Measurements from ENCODE around the gene LYPD1.
"Not testable (repeated sequence)": the region's sequence is repeated elsewhere in the genome, so short reads cannot be mapped to it uniquely, and the experiment has no call there.

Gene LYPD1, protein sequence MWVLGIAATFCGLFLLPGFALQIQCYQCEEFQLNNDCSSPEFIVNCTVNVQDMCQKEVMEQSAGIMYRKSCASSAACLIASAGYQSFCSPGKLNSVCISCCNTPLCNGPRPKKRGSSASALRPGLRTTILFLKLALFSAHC

GRCh38 chr2:132669908-132670495 is at the start of gene LYPD1:
TSS of gene LYPD1 (minus strand) at chr2:132670205. CDS start at chr2:132669932, 273 bp downstream.
- no peak for DNase-seq

GRCh38 chr2:132719480-132719879 is 49.5 kb upstream of the LYPD1 start:
- no peak for DNase-seq

GRCh38 chr2:132716954-132717353 is 46.9 kb upstream of the LYPD1 start:
- no peak for DNase-seq

DNA sequence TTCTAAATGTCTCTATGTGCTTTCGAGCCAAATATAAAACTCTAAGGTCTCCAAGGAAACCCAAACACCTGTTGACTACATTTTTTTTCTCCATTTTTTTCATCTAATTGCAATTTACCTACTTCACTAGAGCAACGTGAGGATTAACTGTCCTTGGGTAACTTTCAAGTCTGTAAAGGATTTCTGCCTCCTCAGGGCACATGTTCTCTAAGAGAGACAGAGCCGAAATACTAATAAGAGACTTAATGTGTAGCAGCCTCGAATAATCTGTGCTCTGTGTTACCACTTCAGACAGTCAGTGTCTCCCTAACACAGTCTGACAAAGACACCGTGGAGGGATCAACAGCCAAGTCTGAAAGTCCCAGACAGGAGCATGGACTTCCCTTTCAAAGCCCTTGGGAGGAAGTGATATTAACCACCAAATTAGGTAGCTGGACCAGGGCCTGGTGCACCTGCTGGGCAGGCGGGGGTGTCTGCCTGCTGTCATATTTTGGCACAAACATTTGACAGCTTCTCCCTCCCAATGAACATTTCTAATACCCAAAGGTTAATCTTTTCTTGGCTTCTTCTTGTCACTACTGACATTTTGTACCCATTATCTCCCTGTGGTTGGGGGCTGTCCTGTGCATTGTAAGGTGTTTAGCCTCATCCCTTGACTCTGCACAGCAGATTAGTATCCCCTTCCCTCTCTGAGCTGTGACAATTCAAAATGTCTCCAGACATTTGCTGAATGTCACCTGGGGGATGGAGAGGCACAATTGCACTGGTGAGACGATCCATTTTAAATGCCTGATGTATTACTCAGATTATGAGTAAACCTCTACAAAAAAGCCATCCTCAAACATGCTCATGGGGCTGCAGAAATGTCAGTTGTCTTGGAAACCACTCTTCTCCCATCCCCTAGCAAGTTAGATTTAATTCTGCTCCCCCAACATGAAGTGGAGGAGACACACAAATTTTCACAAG is 45.7 kb upstream of the LYPD1 start:
- no peak for DNase-seq

DNA sequence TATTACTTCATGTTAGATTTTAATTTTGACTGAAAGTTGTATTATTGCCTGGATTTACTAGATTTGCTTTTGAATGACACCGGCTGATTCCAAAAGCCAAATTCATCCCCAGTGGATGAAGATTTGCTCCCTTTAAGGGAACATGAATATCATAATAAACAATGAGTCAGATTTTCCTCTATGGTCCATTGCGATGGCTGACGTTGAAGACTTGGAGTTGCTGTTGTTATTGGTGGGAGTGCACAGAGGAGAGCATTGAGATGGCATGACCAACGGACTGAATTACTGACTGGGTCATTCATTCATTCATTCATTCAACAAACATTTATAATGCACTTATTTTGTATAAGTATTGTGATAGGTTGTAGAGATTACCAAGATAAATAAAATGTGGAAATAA is 33.4 kb upstream of the LYPD1 start:
- no peak for DNase-seq

GRCh38 chr2:132701810-132702209 is 31.8 kb upstream of the LYPD1 start:
- DNase-seq = no peak

DNA sequence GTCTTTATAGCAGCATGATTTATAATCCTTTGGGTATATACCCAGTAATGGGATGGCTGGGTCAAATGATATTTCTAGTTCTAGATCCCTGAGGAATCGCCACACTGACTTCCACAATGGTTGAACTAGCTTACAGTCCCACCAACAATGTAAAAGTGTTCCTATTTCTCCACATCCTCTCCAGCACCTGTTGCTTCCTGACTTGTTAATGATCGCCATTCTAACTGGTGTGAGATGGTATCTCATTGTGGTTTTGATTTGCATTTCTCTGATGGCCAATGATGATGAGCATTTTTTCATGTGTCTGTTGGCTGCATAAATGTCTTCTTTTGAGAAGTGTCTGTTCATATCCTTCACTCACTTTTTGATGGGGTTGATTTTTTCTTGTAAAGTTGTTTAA is 29.8 kb upstream of the LYPD1 start:
- not testable (repeated sequence) for DNase-seq

GRCh38 chr2:132698347-132698746 is 28.3 kb upstream of the LYPD1 start:
- DNase-seq = not testable (repeated sequence)

DNA sequence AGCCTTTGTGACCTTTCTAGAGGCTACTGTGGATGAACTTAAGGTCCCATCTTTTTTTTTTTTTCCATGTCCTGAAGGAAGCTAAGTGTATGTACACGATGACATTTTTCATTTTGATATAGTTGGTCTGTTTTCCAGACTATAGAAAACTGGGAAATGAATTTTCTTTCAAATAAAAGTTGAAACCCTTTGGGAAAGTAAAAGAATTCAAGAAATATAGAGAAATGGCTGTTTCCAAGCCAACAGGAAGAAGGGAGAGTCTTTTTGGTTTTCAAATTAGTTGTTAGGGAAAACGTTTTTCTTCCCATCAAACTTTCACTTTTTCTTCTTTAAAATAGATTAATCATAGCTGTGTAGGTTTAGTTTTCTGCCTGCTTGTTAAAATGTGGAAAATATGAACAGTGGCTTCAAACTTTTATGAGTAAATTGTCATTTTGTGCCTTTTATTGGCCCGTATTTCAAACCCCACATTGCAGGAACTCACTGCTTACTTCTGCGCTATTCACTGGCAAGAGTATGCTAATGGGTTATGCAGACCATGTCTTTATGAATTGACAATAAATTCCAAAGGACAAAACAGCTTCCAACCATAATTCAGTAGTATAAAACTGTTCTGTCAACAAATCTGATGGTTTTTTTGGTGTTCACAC is 27.7 kb upstream of the LYPD1 start:
- DNase-seq = no peak

DNA sequence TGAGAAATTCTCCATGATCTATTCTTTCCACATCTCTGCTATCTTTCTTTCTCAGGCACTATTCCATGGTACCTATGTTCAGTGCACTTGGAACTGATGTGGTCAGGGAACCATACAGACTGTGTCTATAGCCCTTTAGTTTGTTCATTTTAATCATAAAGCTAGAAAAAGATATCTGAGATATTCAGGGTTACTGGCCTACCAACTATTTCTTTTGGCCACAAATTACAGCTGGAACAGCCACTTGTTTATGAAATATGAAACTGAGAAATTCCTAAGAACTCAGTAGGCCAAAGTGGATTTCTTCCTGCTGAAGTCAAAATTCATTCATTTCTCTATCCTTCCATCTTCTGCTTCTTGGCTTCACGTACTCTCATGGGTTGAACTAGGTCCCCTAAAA is 22.8 kb upstream of the LYPD1 start:
- no peak for DNase-seq

DNA sequence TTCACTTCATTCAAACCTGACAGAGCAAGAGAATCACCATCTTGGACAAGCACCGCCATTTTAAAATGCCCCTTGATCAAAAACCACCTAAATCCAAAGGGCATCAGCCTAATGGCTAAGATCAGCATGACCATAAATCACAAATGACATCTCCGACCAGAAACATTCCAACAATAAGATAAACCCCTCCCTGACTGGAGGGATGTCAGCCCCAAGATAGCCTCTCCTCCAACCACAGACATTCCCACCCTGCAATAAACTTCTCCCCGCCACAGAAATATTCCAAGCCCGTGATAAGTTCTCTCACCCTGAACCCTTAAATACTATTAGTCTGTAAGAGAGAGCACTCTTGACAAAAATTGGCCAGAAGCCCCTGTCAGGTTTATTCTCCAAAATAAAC is 21.6 kb upstream of the LYPD1 start:
- no peak for DNase-seq

GRCh38 chr2:132690664-132691303 is 20.8 kb upstream of the LYPD1 start:
- no peak for DNase-seq

- DNase-seq = no peak
Measured at GRCh38 chr2:132681766-132682165, 11.8 kb upstream of the LYPD1 start.

DNA sequence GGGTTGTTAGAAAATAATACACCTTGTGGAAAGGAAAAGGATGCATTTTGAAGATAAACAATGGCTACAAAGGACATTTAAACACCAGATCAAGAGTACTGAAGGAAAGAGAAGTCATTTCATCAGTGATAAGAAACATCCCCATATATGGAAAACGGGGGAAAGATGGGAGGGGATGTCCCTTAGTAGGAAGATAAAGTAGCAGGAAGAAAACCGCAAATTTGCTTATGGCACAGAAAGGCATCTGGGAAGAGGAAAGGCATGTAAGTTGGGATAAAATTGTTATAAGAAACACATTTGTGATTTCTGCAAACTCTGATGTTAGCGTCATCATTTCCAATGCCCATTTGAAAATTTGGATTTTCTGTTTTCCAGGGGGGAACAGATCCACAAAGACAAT is 10.5 kb upstream of the LYPD1 start:
- no peak for DNase-seq

DNA sequence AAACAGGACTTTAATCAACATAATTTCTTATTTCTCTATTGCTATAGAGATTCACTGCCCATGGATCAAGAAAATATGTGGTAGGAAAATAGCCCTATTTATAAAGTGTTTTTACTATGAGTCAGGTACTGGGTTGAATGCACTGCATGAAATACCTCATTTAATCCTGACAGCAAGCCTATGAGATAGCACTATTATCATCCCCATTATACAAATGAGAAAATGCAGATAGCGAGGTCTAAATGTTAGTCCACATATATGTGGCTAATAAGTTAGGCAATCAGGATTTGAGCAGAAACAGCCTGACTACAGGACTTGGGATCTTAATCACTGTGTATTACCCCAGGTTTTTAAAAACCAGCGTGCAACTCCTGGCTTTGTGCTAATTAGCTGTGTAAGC is 8.5 kb upstream of the LYPD1 start:
- no peak for DNase-seq

DNA sequence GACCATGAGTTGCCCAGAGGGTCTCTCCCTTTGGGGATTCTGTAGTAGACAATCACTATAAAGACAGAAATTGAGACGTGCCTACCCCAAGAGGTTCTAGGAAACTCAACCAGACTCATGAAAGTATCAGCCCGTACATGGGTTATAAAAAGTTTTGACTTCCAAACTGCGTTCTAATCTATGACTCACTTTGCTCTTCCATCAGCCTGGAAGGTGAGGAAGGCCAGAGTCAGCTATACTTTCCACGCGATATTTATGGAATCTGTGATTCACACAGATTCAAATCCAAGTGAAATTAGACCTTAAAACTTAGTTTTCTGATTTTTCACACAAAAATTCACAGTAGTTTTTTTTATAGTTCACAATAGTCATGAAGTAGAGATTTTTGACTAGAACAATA is 7.7 kb upstream of the LYPD1 start:
- no peak for DNase-seq

- DNase-seq = no peak
Measured at GRCh38 chr2:132676999-132677398, 7.0 kb upstream of the LYPD1 start.

DNA sequence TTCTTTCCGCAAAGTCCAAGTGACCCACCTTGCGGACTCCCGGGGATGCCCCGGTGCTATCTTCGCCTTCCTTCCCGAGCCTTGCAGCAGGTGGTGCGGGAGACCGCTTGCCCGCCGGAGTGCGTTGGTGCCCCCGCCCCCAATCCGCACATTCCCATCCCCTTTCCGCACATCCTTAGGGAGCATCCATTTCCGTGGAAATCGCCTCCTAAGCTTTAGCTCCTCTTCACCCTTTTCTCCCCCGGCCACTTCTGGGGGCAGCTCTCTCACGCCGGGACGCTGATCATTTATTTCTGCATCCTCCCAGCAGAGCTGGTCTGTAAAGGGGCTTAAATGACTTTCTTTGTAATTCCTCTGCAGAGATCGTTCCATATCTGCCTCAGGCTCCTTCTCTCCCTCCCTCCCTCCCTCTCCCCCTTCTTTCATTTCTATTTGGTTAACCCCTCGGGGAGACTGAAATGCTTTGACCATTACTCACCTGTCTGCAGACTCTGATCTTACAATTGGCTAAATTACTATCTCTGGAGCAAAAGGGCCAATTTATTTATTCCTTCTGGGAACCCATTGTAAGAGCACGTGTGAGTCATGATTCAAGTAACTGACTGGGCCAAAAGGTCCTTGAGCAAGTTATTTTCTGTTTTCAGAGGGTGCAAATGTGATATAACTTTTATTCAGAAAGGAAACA is 1.3 kb upstream of the LYPD1 start:
- DNase-seq = no peak

DNA sequence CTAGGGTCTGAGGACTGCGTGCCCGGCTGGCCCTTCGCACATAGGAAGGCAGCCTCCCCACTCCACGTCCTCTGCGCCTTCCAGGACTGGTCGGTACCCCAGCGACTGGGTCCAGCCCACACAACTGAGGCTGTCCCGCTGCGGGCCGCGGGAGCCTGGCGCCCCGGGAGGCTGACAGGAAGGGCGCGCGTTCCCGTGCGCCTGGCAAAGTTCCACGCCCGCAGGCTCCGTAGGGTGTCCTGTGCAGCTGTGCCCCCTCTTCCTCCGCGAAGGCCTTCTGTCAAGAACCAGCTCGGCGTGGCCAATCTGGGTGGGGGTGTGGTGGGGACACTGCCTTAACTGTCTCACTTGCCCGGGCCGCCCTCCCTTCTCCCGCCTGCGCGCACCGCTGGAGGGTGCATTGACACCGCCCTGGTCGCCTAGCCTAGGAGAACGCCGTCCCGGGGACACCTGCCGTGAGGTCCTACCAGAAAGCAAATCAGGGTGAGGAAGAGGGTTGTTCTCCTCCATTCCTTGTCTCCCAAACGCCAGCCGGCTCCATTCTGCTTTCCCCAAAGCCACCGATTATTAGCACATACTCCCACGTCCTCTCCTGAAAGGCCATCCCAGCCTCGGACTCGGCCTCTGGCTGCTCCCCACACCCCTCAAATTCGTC is 618 bp upstream of the LYPD1 start:
- DNase-seq = no peak

GRCh38 chr2:132668987-132669907 is 758 bp downstream of the LYPD1 start:
- DNase-seq = no peak

All from activated T-cell treated with anti-CD3 and anti-CD28 coated beads for 4 hours (primary cell).